Suprapubic skin (tissue), 3 donors: ENCODE data around the gene DNAH10.

Experiments used
- POLR2AphosphoS5 ChIP-seq, 3 donors: sonication (generic); formaldehyde crosslinking; IDR thresholded peaks; one replicate each; pipeline ENCODE4 v1.6.1; 2017; ENCODE audit warnings: antibody characterized with exemption in 3 of 3
- TF ChIP-seq, protein P1 (sequence below), 2 donors: fragments of 200-600 bp in 1 of 2; fragments of 450-650 bp in 1 of 2; sonication (generic) in 1 of 2; IDR thresholded peaks; one replicate each; pipeline ENCODE4 v1.5.1; 2016 to 2019; ENCODE audit warnings: antibody characterized with exemption in 2 of 2, mild to moderate bottlenecking in 1 of 2, moderate library complexity in 1 of 2

DNA sequence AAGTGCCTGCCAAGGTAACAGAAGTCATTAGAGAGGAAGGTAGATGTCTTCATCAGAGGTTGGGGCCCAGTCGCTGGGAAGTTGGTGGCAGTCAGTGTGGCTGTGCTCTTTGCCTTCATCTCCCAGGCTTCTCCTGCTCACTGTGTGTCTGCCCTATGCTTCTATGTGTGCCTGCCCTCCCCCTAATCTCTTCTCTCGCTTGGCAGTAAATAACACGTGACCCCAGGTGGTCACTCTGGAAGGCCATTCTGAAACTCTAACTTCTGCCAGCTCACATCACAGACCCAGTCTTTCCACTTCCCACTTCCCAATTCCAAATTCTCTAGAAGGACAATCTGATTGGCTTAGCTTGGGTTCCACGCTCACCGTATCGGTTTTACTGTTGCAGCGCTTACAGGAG, 220.2 kb downstream of the DNAH10 start:
- TF ChIP-seq POLR2AphosphoS5 (IDR thresholded peaks at IDR 0.05) = no peak
- TF ChIP-seq, protein P1, sequence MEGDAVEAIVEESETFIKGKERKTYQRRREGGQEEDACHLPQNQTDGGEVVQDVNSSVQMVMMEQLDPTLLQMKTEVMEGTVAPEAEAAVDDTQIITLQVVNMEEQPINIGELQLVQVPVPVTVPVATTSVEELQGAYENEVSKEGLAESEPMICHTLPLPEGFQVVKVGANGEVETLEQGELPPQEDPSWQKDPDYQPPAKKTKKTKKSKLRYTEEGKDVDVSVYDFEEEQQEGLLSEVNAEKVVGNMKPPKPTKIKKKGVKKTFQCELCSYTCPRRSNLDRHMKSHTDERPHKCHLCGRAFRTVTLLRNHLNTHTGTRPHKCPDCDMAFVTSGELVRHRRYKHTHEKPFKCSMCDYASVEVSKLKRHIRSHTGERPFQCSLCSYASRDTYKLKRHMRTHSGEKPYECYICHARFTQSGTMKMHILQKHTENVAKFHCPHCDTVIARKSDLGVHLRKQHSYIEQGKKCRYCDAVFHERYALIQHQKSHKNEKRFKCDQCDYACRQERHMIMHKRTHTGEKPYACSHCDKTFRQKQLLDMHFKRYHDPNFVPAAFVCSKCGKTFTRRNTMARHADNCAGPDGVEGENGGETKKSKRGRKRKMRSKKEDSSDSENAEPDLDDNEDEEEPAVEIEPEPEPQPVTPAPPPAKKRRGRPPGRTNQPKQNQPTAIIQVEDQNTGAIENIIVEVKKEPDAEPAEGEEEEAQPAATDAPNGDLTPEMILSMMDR (IDR thresholded peaks at IDR 0.05) = no peak
